GM18867 (cell line): ENCODE results near the gene NDOR1.
"Not testable (repeated sequence)": the region's sequence is repeated elsewhere in the genome, so short reads cannot be mapped to it uniquely, and the experiment has no call there.

Experiments
- ATAC-seq: cut with Tn5 transposase; IDR thresholded peaks from one replicate; pipeline ENCODE4 v1.9.1; 2021; ENCODE audit warnings: mild to moderate bottlenecking, moderate library complexity; ENCODE audit not compliant: unreplicated experiment

Gene NDOR1

GRCh38 chr9:137230705-137231371 is 25.3 kb downstream of the NDOR1 start, which contains the start of gene SLC34A3:
Gene SLC34A3 (plus strand): TSS chr9:137230901. CDS start chr9:137231703, 802 bp downstream.
- no peak for ATAC-seq

- ATAC-seq, result no peak
Observed at GRCh38 chr9:137231372-137232039, 26.0 kb downstream of the NDOR1 start.

- ATAC-seq, result no peak
Observed at GRCh38 chr9:137232101-137232500, 26.6 kb downstream of the NDOR1 start.

GRCh38 chr9:137232510-137232909 is 27.0 kb downstream of the NDOR1 start:
- ATAC-seq, result no peak

GRCh38 chr9:137233143-137233980 is 27.9 kb downstream of the NDOR1 start:
- no peak for ATAC-seq

GRCh38 chr9:137234055-137234697 is 28.7 kb downstream of the NDOR1 start:
- no peak for ATAC-seq

GRCh38 chr9:137234758-137235423 is 29.4 kb downstream of the NDOR1 start:
- no peak for ATAC-seq

- no peak for ATAC-seq
Observed at GRCh38 chr9:137235424-137236237, 30.1 kb downstream of the NDOR1 start.

- ATAC-seq, result peak; percentile 18
Observed at GRCh38 chr9:137236238-137236935, 30.9 kb downstream of the NDOR1 start.

GRCh38 chr9:137236936-137237421 is 31.5 kb downstream of the NDOR1 start:
- ATAC-seq, result no peak

- no peak for ATAC-seq
Observed at GRCh38 chr9:137237759-137238726, 32.5 kb downstream of the NDOR1 start.

- ATAC-seq, result not testable (repeated sequence)
Observed at GRCh38 chr9:137239541-137240200, 34.2 kb downstream of the NDOR1 start.

GRCh38 chr9:137240318-137240840 is 34.9 kb downstream of the NDOR1 start:
- peak; percentile 27 for ATAC-seq

- peak; percentile 70 for ATAC-seq
Observed at GRCh38 chr9:137240841-137241489, 35.5 kb downstream of the NDOR1 start, which contains the start of gene TUBB4B. Gene TUBB4B (plus strand): TSS chr9:137241287. CDS start chr9:137241361, 74 bp downstream.

- no peak for ATAC-seq
Observed at GRCh38 chr9:137241490-137242268, 36.2 kb downstream of the NDOR1 start.
